Activated CD8-positive, alpha-beta memory T cell treated with anti-CD3 and anti-CD28 coated beads for 36 hours (primary cell): ENCODE results near the gene POLR3B. TPM values are rescaled to one million over a fixed set of nuclear protein-coding genes. Genes with fewer than 3 reads are reported as not detected.
"Not testable (repeated sequence)": the region's sequence is repeated elsewhere in the genome, so short reads cannot be mapped to it uniquely, and the experiment has no call there.

Experiments
- CTCF ChIA-PET: fragments of 350-600 bp; sonication (Branson Sonifier 250); formaldehyde crosslinking; loops from one replicate; lab custom pipeline; 2021; ENCODE audit warnings: antibody characterized with exemption; lab: Charles Lee
- POLR2A ChIA-PET: fragments of 350-600 bp; sonication (Branson Sonifier 250); formaldehyde crosslinking; loops from one replicate; lab custom pipeline; 2021; ENCODE audit warnings: antibody characterized with exemption; lab: Charles Lee
- total RNA-seq, 2 experiments: library from RNA; stranded (reverse); gene quantifications; one replicate each; pipeline ENCODE4 v1.2.3, GENCODE V29; 2021

POLR3B gene
- total RNA-seq, 2 experiments from 2014 or later = 14.5 to 14.6 TPM

DNA sequence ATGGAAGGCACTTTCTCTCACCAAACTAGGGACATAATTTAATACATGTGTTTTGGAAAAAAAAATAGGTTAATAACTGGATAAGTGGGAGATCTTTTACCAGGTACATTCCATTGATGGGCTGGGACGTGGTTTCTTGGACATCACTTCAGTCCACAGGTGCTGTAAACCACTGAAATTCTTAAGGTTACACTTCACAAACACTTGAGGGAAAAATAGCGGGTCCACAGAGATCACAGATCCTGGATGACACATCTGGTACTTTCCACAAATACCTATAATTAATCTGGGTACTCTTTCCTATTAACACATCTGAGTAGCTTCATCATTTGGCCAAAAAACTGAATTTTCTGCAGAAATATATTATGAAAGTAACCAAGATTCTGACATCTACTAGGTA lies 85.0 kb downstream of the POLR3B start:
- ChIA-PET CTCF (no interaction called here), POLR2A (interaction anchor here (0.6 kb wide), 1 partner anchor 426 kb away, joined by 3 read pairs; no protein-coding TSS in a partner anchor)

DNA sequence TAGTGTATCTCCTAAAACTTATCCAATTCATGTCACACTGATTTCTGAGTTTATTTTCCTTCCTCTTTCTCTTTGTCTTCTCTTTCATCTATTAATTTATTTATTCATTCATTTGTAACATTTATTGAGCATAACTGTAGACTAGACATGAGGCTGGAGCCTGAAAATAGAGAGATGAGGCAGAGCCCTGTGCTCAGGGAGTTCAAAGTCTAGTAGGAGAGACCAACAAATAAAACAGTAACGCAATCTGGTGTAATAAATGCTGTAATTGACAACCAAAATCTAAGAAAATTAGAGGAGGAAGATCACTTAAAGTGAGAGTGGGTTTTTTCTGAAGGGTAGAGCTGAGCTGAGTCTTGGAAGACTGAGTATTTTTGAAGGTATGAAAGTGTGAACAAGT lies 87.5 kb downstream of the POLR3B start:
- ChIA-PET POLR2A (no interaction called here), CTCF (no interaction called here)

DNA sequence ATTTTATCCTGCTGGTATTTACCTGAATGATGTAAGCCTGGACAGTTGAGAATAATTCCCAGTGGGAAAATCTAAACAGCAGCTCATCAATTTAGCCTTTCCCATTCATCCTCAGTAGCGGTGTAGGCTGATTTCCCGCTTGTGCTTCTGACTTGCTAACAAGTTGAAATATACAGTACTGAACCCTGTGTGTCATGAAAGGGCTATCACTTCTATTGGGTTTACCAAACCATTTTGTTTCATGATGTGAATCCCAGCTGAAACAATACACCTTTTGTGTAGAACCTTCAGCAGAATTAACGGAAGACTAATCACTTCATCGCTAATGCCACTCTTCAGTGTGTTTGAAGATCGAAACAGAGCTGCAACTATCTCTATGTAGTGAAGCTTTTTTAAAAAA lies 88.4 kb downstream of the POLR3B start:
- ChIA-PET CTCF (no interaction called here), POLR2A (no interaction called here)

GRCh38 chr12:106446419-106447092 lies 89.0 kb downstream of the POLR3B start:
- ChIA-PET POLR2A (no interaction called here), CTCF (interaction anchor here (0.7 kb wide), 1 partner anchor 389 kb away, joined by 3 read pairs; no protein-coding TSS in a partner anchor)

DNA sequence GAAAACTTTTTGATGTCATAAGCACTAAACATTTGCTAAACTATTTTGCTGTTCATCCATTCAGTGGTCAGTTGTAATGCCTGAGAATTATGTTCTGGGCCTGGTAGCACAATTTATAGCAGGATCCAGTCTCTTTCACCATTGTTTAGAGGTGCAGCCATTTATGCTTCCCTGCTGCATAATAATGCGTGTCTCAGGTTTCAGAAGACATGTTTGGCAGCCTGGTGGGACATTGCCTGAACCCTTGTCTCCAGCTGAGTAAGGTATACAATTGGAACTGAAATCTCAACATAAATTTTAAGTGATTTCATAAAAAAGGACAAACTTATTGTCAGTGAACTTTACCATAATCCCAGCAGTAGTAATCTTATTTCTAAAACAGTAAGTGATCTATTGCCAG lies 94.8 kb downstream of the POLR3B start:
- ChIA-PET CTCF (no interaction called here), POLR2A (no interaction called here)

GRCh38 chr12:106455111-106455510 lies 97.6 kb downstream of the POLR3B start:
- ChIA-PET CTCF (no interaction called here), POLR2A (no interaction called here)

- ChIA-PET POLR2A (no interaction called here), CTCF (no interaction called here)
Observed at GRCh38 chr12:106459124-106459523, 101.6 kb downstream of the POLR3B start.

- POLR2A ChIA-PET = no interaction called here
- CTCF ChIA-PET = no interaction called here
Observed at GRCh38 chr12:106459534-106459933, 102.0 kb downstream of the POLR3B start.

DNA sequence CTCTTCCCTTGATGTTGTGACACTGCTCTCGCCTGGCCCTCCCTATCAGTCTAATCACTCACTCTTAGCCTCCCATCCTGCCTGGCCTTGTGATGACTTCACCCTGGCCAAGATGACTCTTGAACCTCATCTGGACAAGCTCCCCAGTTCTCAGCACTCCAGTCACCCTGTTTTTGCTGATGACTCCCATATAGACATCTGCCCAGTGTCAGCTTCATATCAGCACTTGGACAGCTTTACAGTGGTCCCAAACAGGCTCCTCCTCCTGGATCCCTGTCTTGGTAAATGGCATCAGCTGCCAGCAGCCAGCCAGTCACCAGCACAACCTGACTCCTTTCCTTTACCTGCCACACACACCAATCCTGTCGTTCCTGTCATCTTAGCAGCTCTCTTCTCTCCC lies 104.2 kb downstream of the POLR3B start:
- POLR2A ChIA-PET = no interaction called here
- CTCF ChIA-PET = no interaction called here

DNA sequence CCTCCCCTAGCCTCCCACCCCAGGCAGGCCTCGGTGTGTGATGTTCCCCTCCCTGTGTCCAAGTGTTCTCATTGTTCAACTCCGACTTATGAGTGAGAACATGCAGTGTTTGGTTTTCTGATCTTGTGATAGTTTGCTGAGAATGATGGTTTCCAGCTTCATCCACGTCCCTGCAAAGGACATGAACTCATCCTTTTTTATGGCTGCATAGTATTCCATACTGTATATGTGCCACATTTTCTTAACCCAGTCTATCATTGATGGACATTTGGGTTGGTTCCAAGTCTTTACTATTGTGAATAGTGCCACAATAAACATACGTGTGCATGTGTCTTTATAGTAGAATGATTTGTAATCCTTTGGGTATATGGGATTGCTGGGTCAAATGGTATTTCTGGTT lies 108.1 kb downstream of the POLR3B start:
- CTCF ChIA-PET, POLR2A ChIA-PET: not testable (repeated sequence)

GRCh38 chr12:106475662-106476061 lies 118.1 kb downstream of the POLR3B start:
- CTCF ChIA-PET, POLR2A ChIA-PET: not testable (repeated sequence)

DNA sequence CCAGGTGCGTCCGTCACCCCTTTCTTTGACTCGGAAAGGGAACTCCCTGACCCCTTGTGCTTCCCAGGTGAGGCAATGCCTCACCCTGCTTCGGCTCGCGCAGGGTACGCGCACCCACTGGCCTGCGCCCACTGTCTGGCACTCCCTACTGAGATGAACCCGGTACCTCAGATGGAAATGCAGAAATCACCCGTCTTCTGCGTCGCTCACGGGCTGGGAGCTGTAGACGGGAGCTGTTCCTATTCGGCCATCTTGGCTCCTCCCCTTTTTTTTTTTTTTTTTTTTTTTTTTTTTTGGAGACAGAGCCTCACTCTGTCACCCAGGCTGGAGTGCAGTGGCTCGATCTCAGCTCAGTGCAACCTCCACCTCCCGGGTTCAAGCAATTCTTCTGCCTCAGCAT lies 120.1 kb downstream of the POLR3B start:
- POLR2A ChIA-PET, CTCF ChIA-PET: not testable (repeated sequence)

DNA sequence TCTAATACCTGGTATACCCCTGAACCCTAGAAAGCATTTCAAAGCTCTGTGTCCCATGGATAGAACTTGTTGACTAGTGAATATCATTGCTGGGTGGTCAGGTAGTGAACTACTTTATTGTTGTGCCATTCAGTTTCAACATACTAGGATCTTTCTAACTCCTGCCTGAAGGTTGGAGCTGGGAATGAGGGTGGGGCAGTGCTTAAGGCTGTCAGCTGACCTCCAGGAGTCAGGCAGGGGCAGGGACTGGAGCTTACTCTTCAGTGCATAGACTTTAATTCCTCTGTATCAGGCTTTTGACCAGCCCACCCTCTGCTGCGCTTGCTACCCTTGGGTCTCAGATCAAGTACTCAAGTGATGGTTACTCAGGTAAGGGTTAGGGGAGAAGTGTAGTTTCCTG lies 122.7 kb downstream of the POLR3B start:
- CTCF ChIA-PET = interaction anchor here (1.1 kb wide), 1 partner anchor 13 kb away, joined by 3 read pairs; no protein-coding TSS in a partner anchor
- POLR2A ChIA-PET = no interaction called here

- ChIA-PET POLR2A (no interaction called here), CTCF (interaction anchor here (1.1 kb wide), 1 partner anchor 12 kb away, joined by 3 read pairs; no protein-coding TSS in a partner anchor)
Observed at GRCh38 chr12:106481246-106481645, 123.7 kb downstream of the POLR3B start.

DNA sequence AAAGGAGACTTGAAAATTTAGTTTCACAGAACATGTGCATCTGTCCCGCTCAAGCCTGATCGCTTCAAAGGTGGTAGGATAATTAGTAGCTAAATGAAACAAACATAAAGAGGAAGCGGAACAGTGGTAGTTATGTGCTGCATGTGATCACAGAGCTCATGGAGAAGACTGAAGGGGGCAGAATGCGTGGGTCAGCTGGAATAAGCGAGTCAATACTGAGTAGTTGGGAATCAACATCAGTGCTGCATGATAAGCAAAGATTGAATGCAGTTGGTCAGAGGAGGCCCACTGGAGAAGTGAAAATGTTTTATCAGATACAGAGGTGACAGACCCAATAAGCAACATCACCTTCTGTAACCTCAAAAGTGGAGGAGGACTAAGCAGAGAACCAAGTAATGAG lies 130.1 kb downstream of the POLR3B start:
- CTCF ChIA-PET = no interaction called here

GRCh38 chr12:106488884-106489283 lies 131.3 kb downstream of the POLR3B start:
- ChIA-PET CTCF (no interaction called here), POLR2A (no interaction called here)

More for the DNA sequence above, 130.1 kb downstream of the POLR3B start:
- POLR2A ChIA-PET = no interaction called here

- CTCF ChIA-PET = no interaction called here
- POLR2A ChIA-PET = no interaction called here
Observed at GRCh38 chr12:106490264-106490663, 132.7 kb downstream of the POLR3B start.

- POLR2A ChIA-PET = no interaction called here
- CTCF ChIA-PET = no interaction called here
Observed at GRCh38 chr12:106492857-106493256, 135.3 kb downstream of the POLR3B start.

DNA sequence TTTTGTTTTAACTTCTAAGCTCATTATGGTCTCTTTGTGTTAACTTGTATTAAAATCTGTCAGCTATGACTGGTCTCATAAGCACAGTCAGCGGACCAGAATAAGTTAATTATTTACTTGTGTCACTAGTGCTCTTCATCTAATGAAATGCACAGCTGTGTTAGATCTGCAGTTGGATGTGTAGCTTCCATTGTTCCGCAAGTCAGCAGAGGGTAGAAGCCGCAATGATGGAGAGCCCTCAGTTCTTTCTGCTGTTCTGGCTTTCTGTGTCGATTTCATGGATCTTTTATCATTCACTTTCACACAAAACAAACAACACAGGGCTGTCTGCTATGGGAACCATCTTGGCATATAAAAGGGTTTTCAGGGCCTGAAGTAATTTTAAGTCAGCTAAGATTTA lies 136.0 kb downstream of the POLR3B start:
- ChIA-PET CTCF (interaction anchor here (1.1 kb wide), 1 partner anchor 13 kb away, joined by 3 read pairs; no protein-coding TSS in a partner anchor), POLR2A (no interaction called here)

- ChIA-PET CTCF (no interaction called here), POLR2A (no interaction called here)
Observed at GRCh38 chr12:106495354-106495965, 137.9 kb downstream of the POLR3B start.

DNA sequence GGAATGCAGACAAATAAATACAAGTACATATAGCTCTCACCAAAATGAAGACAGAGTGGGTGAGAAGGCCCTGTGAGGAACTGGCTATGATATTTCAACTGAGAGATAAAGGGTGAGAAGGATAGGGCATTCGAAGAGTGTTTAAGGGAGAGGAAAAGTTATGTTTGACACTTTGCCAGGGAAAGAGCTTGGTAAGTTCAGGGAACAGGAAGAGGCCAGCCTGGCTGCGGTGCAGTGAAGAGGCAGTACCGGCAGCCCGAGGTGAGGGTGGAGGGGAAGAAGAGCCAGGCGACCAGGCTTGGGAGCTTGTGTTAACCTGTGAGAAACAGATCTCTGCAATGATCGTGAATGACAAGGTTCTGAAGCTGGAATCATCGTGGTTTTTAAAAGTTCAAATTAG lies 140.5 kb downstream of the POLR3B start:
- CTCF ChIA-PET = no interaction called here
- POLR2A ChIA-PET = no interaction called here
